Measurements from ENCODE around the gene CCDC154.

DNA sequence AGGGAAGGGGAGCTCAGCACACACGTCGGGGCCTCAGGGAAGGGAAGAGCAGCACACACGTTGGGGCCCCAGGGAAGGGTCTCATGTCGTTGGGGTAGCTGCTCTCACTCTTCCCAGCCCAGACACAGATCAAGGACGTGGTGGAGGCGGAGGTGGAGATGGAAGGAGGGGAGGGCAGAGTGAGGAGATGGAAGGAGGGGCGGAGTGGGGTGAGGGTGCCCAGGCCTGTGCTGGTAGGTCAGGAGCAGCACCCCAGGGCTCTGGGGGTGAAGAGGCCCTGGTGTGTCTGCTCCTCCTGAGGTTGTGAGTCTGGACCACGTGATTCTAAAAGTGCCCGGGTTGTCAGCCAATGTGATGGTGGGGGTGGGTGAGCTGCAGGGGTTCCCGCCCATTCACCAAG is 15.6 kb upstream of the CCDC154 start:
- TF ChIP-seq POLR2A (IDR thresholded peaks at IDR 0.05; ENCODE audit: low read depth, low read length) (no peak), POLR2AphosphoS5 (IDR thresholded peaks at IDR 0.05; ENCODE audit: insufficient read depth, low read depth, low read length) (no peak), MYC (IDR thresholded peaks at IDR 0.05; ENCODE audit: low read depth, low read length) (no peak), JUN (IDR thresholded peaks at IDR 0.05; ENCODE audit: borderline replicate concordance, insufficient read depth, insufficient read length, low read depth) (no peak), EZH2 (IDR thresholded peaks at IDR 0.05; ENCODE audit: borderline replicate concordance, low read depth, low read length, severe bottlenecking) (no peak), FOS (IDR thresholded peaks at IDR 0.05; ENCODE audit: borderline replicate concordance, insufficient read depth, low read length) (no peak)
- TF ChIP-seq, protein P1, sequence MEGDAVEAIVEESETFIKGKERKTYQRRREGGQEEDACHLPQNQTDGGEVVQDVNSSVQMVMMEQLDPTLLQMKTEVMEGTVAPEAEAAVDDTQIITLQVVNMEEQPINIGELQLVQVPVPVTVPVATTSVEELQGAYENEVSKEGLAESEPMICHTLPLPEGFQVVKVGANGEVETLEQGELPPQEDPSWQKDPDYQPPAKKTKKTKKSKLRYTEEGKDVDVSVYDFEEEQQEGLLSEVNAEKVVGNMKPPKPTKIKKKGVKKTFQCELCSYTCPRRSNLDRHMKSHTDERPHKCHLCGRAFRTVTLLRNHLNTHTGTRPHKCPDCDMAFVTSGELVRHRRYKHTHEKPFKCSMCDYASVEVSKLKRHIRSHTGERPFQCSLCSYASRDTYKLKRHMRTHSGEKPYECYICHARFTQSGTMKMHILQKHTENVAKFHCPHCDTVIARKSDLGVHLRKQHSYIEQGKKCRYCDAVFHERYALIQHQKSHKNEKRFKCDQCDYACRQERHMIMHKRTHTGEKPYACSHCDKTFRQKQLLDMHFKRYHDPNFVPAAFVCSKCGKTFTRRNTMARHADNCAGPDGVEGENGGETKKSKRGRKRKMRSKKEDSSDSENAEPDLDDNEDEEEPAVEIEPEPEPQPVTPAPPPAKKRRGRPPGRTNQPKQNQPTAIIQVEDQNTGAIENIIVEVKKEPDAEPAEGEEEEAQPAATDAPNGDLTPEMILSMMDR (IDR thresholded peaks at IDR 0.05; ENCODE audit: extremely low read depth in 1 of 2, insufficient read depth in 1 of 2, low read depth in 1 of 2, low read length in 2 of 2): no peak
- TF ChIP-seq, protein P2, sequence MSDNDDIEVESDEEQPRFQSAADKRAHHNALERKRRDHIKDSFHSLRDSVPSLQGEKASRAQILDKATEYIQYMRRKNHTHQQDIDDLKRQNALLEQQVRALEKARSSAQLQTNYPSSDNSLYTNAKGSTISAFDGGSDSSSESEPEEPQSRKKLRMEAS (IDR thresholded peaks at IDR 0.05; ENCODE audit: insufficient read depth, insufficient read length): no peak

Data from endothelial cell of umbilical vein (primary cell).